ENCODE results near the gene DDIT3.

DDIT3 gene

DNA sequence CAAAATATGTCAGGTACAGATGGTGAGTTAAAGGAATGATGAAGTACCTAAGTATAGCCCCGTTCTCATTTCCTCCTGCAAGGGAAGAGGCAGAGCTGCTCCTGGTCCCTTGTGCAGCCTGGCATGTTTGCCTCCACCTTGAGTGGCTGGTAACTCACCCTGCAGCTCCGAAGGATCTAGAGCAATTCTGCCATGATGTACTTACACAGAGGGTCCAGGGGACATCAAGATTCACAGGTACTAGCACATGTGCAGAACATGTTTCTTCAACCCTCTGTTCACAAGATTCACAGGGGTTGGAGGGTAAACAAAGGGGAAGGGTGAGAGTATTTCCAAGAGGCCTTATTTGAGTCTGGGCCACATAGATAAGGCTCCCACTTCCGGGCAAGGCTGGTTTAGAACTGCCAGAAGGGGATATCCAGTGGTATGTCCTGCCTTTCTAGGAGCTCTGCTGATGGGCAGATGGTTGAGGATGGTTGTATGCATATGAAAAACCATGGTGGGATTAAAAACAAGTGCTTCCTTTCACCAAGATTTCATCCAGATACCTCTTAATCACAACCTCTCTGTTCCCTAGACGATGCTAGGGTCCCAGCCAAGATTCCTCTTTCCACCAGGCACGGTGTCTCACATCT, 18.9 kb upstream of the DDIT3 start:
- TF ChIP-seq CEBPB (IDR thresholded peaks at IDR 0.05) (no peak), TCF12 (IDR thresholded peaks at IDR 0.05; ENCODE audit: low read depth) (no peak), YY1 (IDR thresholded peaks at IDR 0.05; ENCODE audit: low read depth) (no peak), FOXM1 (IDR thresholded peaks at IDR 0.05; ENCODE audit: borderline replicate concordance, low read depth) (no peak), EP300 (IDR thresholded peaks at IDR 0.05; ENCODE audit: borderline replicate concordance) (no peak), TAF1 (IDR thresholded peaks at IDR 0.05; ENCODE audit: low read depth) (no peak), CREB1 (IDR thresholded peaks at IDR 0.05; ENCODE audit: low read depth) (no peak), RAD21 (IDR thresholded peaks at IDR 0.05; ENCODE audit: low read depth) (no peak), EGR1 (IDR thresholded peaks at IDR 0.05) (no peak), TEAD4 (IDR thresholded peaks at IDR 0.05) (no peak), NFIC (IDR thresholded peaks at IDR 0.05) (no peak), ZBTB7A (IDR thresholded peaks at IDR 0.05; ENCODE audit: low read depth) (no peak)
- TF ChIP-seq, protein P1, sequence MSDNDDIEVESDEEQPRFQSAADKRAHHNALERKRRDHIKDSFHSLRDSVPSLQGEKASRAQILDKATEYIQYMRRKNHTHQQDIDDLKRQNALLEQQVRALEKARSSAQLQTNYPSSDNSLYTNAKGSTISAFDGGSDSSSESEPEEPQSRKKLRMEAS (IDR thresholded peaks at IDR 0.05) = no peak
- TF ChIP-seq, protein P2, sequence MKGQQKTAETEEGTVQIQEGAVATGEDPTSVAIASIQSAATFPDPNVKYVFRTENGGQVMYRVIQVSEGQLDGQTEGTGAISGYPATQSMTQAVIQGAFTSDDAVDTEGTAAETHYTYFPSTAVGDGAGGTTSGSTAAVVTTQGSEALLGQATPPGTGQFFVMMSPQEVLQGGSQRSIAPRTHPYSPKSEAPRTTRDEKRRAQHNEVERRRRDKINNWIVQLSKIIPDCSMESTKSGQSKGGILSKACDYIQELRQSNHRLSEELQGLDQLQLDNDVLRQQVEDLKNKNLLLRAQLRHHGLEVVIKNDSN (IDR thresholded peaks at IDR 0.05) = no peak
- TF ChIP-seq, protein P3, sequence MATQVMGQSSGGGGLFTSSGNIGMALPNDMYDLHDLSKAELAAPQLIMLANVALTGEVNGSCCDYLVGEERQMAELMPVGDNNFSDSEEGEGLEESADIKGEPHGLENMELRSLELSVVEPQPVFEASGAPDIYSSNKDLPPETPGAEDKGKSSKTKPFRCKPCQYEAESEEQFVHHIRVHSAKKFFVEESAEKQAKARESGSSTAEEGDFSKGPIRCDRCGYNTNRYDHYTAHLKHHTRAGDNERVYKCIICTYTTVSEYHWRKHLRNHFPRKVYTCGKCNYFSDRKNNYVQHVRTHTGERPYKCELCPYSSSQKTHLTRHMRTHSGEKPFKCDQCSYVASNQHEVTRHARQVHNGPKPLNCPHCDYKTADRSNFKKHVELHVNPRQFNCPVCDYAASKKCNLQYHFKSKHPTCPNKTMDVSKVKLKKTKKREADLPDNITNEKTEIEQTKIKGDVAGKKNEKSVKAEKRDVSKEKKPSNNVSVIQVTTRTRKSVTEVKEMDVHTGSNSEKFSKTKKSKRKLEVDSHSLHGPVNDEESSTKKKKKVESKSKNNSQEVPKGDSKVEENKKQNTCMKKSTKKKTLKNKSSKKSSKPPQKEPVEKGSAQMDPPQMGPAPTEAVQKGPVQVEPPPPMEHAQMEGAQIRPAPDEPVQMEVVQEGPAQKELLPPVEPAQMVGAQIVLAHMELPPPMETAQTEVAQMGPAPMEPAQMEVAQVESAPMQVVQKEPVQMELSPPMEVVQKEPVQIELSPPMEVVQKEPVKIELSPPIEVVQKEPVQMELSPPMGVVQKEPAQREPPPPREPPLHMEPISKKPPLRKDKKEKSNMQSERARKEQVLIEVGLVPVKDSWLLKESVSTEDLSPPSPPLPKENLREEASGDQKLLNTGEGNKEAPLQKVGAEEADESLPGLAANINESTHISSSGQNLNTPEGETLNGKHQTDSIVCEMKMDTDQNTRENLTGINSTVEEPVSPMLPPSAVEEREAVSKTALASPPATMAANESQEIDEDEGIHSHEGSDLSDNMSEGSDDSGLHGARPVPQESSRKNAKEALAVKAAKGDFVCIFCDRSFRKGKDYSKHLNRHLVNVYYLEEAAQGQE (IDR thresholded peaks at IDR 0.05; ENCODE audit: low read depth) = no peak

DNA sequence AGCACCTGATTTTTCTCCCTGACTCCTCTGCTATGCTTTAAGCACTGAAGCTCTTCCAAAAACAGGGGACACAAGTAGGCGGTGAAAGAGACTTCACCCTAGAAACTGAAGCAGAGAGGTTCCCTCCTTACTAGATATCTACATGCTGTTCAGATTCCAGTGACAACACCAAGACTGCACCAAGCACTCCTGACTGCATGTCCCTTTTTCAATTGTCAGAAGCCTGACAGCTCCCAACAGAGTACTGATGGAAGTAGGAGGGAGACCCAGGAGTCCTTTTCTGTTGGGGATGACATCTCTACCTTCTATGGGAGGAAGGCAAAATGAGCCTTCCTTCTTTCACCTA, 16.3 kb upstream of the DDIT3 start:
- TF ChIP-seq ZBTB7A (IDR thresholded peaks at IDR 0.05; ENCODE audit: low read depth) (no peak), EGR1 (IDR thresholded peaks at IDR 0.05) (no peak), CEBPB (IDR thresholded peaks at IDR 0.05) (no peak), TAF1 (IDR thresholded peaks at IDR 0.05; ENCODE audit: low read depth) (no peak), RAD21 (IDR thresholded peaks at IDR 0.05; ENCODE audit: low read depth) (no peak), EP300 (IDR thresholded peaks at IDR 0.05; ENCODE audit: borderline replicate concordance) (no peak), TCF12 (IDR thresholded peaks at IDR 0.05; ENCODE audit: low read depth) (no peak), FOXM1 (IDR thresholded peaks at IDR 0.05; ENCODE audit: borderline replicate concordance, low read depth) (no peak), TEAD4 (IDR thresholded peaks at IDR 0.05) (no peak), NFIC (IDR thresholded peaks at IDR 0.05) (no peak), YY1 (IDR thresholded peaks at IDR 0.05; ENCODE audit: low read depth) (no peak), CREB1 (IDR thresholded peaks at IDR 0.05; ENCODE audit: low read depth) (no peak)
- TF ChIP-seq, protein P1 (IDR thresholded peaks at IDR 0.05) = no peak
- TF ChIP-seq, protein P3 (IDR thresholded peaks at IDR 0.05; ENCODE audit: low read depth) = no peak
- TF ChIP-seq, protein P2 (IDR thresholded peaks at IDR 0.05) = no peak

DNA sequence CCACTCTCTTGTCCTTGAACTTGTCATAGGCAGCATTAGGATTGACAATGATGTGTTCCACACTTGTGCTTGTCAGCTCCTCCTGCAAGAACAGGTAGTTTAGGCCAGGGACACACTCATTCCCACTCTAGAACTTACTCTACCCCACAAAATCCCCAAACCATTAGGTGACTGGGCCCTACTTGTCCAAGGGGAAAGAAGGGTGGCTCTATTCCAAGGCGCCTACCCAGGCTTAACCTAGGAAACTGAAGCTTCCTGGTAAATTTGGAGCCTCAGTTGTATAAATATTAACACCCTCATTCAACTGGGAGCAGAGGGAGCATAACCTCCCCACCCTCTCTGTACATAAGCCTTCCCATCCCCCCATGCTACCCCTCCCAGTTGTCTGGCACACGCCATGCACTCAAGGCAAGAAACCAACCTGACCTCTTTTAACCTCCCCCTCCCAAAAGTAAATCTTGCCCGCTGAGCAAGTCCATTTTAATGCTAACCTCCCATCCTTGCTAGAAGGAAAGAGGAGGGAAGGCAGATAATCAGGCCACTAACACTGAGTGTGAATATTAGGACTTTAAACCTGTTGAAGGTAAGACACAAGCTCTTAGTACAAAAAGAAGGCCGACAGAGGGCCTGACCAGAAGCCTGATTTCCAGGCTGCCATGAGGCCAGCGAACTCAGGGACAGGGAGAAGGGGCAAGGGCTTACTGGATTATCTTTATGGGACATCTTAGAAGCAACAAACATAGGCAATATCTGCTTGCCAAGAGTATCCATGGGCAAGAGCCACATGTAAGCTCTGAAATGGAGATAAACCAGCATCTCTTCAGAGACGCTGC, 15.7 kb upstream of the DDIT3 start:
- TF ChIP-seq FOXM1 (IDR thresholded peaks at IDR 0.05; ENCODE audit: borderline replicate concordance, low read depth) = no peak
- no peak for TF ChIP-seq TAF1 (IDR thresholded peaks at IDR 0.05; ENCODE audit: low read depth)
- TF ChIP-seq EP300 (IDR thresholded peaks at IDR 0.05; ENCODE audit: borderline replicate concordance) = no peak
- TF ChIP-seq TCF12 (IDR thresholded peaks at IDR 0.05; ENCODE audit: low read depth) = no peak

DNA sequence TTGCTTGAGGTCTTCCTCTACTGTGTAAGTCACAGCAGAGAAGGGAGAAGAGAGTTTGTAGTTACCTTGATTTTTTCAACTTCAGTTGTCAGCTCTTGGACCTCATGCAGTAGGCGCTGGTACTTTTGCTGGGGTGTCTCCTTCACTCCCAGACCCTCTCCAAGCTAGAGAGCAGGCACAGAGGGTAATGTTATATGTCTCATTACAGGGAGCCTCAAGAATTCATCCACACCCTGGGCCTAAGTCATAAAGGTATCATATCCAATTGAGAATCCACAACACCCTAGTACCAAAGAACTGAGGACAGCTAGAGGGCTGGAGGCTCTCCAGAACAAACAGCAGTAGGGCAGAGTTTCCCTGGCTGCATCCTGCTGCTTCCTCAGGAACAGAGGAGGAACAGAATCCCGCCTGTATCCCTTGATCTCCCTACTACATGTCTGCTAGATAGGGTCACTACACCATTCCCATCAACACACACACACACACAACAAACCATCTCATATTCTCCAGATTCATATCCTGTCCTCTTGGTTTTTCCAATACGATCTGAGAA, 14.8 kb upstream of the DDIT3 start:
- TF ChIP-seq, protein P2 (IDR thresholded peaks at IDR 0.05) = no peak
- TF ChIP-seq TAF1 (IDR thresholded peaks at IDR 0.05; ENCODE audit: low read depth) (no peak), EGR1 (IDR thresholded peaks at IDR 0.05) (no peak)

DNA sequence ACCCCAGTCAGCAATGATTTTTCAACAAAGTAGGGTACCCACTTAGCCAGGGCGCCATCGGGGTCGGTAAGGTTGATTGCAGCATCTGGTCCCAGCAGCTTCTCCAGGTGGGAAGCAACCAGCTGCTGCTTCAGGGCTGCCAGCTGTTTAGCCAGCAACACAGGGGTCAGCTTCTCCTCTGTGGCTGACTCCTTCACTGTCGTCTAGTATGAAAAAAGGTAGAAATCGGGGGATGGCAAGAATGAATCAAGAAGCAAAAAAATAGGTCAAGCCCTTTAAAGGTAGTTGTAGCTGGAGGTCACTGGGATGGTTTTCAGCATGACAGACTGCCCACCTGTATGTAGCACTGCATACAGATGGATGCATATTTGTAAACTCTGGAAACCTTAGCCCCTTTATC, 13.9 kb upstream of the DDIT3 start:
- TF ChIP-seq, protein P3 (IDR thresholded peaks at IDR 0.05; ENCODE audit: low read depth) = no peak
- TF ChIP-seq FOXM1 (IDR thresholded peaks at IDR 0.05; ENCODE audit: borderline replicate concordance, low read depth) (no peak), EGR1 (IDR thresholded peaks at IDR 0.05) (no peak), NFIC (IDR thresholded peaks at IDR 0.05) (no peak), CEBPB (IDR thresholded peaks at IDR 0.05) (no peak), EP300 (IDR thresholded peaks at IDR 0.05; ENCODE audit: borderline replicate concordance) (no peak), TEAD4 (IDR thresholded peaks at IDR 0.05) (no peak), TCF12 (IDR thresholded peaks at IDR 0.05; ENCODE audit: low read depth) (no peak), TAF1 (IDR thresholded peaks at IDR 0.05; ENCODE audit: low read depth) (no peak), YY1 (IDR thresholded peaks at IDR 0.05; ENCODE audit: low read depth) (no peak), RAD21 (IDR thresholded peaks at IDR 0.05; ENCODE audit: low read depth) (no peak)
- TF ChIP-seq, protein P2 (IDR thresholded peaks at IDR 0.05) = no peak
